ENCODE data around the gene FMN1.

FMN1 gene

DNA sequence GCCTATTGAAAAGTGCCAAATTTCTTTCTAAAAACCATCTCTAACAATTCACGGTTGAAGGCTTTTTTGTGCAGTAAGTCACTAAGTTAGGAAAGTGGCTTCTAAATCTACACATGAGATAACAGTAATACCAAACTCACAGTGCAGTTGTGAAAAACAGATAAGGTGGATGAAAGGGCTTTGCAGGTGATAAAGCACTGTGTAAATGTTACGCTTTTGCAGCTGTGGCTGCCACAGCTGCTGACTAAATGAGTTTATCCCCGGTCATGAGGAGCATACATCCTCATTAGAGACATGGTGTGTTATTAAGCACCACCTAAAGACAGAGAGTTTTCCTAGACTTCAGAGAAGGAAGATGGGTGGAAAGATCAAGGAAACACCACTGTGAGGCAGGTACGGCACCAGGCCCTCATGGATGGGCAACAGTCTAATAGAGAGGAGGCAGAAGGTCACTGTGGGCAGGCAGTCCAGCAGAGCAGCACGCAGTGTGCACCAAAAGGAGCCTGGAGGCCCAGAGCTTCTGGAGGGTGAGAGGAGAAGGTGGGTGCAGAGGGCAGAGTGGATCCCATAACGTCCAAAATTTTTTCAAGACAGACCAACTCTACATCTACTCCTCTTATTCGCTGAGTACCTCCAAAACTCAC, 68.5 kb downstream of the FMN1 start:
- no peak for DNase-seq (ENCODE audit: low read depth in 2 of 2, low spot score in 1 of 2)

DNA sequence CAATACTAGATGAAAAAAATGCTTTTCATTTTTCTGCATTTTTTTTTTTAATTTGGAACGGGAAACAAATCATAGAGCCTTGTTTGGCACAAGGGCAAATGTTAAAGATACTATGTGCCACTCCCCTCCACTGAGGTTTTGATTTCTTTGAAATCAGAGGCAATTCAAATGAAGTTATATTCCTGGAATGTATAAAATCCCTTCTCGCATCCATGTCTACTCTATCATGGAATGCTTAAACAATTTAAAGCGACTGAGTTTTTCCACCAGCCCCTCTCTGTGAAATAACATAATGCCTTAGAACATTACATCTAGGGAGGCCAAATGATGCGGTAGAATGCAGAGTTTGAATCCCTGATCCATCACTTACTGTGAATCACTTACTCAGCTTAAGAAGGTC, 69.7 kb downstream of the FMN1 start:
- DNase-seq (ENCODE audit: low read depth in 2 of 2, low spot score in 1 of 2), result no peak

GRCh38 chr15:33124279-33124678, 70.2 kb downstream of the FMN1 start:
- DNase-seq (ENCODE audit: low read depth in 2 of 2, low spot score in 1 of 2), result no peak

DNA sequence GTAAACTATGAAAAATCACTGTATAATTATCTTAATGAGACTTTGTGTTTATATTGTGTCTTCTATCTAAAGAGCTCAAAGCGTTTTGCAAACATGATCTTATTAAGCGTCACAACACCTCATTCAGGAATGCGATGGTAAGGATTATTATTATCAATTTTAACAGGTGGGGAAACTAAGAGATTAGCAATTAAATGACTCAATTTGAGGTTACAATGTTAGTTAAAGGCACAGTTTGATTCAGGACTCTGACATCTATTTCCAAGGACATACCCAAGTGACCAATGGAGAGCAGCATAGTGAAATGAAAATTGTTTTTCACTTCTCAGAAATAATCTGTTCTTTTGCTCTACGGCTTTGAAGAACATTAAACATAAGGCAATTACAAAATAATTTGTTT, 74.6 kb downstream of the FMN1 start:
- DNase-seq (ENCODE audit: low read depth in 2 of 2, low spot score in 1 of 2), result no peak

GRCh38 chr15:33119273-33119672, 75.2 kb downstream of the FMN1 start:
- no peak for DNase-seq (ENCODE audit: low read depth in 2 of 2, low spot score in 1 of 2)

DNA sequence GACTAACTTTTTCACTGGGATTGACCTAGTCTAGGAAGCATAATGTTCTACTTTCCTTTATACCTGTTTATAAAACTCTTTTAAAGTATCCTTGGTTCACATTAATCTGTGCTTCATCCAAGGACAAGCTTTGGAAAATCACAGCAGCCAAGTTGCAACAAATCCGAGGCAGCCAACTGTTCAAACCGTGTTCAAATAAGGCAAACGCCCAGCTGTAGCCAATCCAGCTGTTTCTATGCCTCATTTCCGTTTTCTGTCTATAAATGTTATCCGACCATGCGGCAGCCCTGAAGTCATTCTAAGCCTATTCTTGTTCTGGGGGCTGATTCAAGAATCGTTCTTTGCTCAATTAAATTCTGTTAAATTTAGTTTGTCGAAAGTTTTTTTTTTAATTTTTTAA, 78.3 kb downstream of the FMN1 start:
- no peak for DNase-seq (ENCODE audit: low read depth in 2 of 2, low spot score in 1 of 2)

DNA sequence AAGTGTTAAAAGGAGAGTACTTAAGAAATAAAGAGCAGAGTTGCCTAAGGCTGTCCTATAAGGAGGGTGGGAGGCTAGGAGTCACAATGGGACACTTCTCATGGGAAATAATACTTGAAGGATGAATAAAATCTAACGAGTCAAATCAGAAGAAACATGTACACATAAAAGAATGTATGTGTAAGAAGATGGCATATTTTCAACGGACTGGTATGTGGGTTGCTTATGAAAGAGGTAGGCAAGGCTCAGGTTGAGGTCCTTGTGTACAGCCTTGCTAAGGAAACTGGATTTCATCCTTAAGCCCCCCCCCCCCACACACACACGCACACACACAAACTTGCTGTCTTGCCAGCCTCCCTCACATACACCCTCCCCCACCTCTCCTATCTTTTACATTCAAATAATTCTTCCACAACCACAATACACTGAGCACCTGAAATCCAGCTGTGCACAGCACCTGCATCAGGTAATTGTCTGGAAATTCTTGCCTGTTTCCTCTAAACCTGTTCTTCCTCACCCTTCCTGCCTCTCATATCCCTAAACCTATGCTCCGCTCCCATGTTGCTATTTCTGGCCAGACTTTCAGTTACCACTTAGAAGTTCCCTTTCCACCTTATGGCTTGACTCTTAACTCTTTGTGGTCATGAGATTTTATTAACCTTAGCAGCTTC, 79.2 kb downstream of the FMN1 start:
- no peak for DNase-seq (ENCODE audit: low read depth in 2 of 2, low spot score in 1 of 2)

DNA sequence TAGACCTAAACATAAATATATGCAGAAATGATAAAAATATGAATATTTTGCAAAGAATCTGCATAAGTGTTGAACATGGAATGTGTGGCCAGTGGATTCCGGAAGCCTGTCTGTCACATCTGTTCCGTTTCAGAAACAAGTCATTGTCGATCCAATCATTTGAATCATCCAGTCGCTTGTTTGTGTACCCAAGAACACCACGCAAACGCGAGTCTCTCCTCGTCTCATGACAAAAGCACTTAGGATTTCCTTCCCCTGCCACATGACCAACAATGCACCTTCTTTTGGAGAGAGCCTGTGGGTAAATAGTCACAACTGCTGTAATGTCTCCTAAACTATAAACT, 80.2 kb downstream of the FMN1 start:
- DNase-seq (ENCODE audit: low read depth in 2 of 2, low spot score in 1 of 2), result no peak

DNA sequence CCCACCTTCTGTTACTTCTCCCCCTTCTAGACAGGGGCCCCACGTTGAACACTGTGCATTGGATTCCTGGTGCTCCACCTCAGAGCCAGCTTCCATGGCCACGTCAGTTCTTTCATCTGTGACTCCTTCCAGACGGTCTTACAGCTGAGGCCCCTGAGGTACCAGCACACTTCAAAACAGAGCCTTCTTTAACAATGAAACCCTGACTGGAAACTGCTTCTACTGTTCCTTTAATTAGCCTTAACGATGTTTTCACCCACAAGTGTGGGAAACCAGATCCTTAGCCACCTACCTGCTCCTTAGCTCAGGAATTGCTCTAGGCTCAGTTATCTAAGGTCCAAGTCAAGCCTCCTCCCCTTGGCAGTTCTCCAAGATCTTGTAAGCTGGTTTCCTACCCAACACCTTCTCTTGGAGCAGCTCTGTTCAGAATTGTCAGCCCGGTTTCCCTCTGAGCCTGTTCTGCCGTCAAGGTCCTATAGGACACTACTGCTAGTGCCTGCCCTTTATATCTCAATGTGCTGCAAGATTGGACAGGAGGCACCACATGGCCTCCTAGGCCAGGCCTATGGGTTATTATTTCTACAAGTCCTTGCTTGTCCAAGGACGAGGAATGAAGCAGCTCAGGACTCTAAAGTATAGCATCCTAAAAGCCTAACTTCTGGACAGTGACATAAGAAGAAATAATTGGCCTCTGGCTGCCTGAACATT, 80.7 kb downstream of the FMN1 start:
- DNase-seq (ENCODE audit: low read depth in 2 of 2, low spot score in 1 of 2), result no peak

GRCh38 chr15:33112541-33113105, 81.9 kb downstream of the FMN1 start:
- no peak for DNase-seq (ENCODE audit: low read depth in 2 of 2, low spot score in 1 of 2)

GRCh38 chr15:33111041-33111451, 83.5 kb downstream of the FMN1 start:
- DNase-seq (ENCODE audit: low read depth in 2 of 2, low spot score in 1 of 2), result no peak

DNA sequence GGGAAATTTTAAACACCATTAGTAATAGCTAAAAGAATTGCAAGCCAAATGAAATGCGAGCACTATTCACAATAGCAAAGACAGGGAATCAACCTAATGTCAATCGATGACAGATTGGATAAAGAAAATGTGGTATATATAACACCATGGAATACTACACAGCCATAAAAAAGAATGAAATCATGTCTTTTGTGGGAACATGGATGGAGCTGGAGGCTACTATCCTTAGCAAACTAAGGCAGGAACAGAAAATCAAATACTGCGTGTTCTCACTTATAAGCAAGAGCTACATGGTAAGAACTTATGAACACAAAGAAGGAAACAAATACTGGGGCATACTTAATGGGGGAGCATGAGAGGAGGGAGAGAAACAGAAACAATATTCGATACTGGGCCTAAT, 85.2 kb downstream of the FMN1 start:
- DNase-seq (ENCODE audit: low read depth in 2 of 2, low spot score in 1 of 2), result no peak

- no peak for DNase-seq (ENCODE audit: low read depth in 2 of 2, low spot score in 1 of 2)
Observed at GRCh38 chr15:33108518-33108917, 86.0 kb downstream of the FMN1 start.

GRCh38 chr15:33107950-33108349, 86.6 kb downstream of the FMN1 start:
- no peak for DNase-seq (ENCODE audit: low read depth in 2 of 2, low spot score in 1 of 2)

- DNase-seq (ENCODE audit: low read depth in 2 of 2, low spot score in 1 of 2), result no peak
Observed at GRCh38 chr15:33104212-33104611, 90.3 kb downstream of the FMN1 start.

GRCh38 chr15:33101036-33101435, 93.5 kb downstream of the FMN1 start:
- DNase-seq (ENCODE audit: low read depth in 2 of 2, low spot score in 1 of 2), result no peak

GRCh38 chr15:33100314-33100713, 94.2 kb downstream of the FMN1 start:
- no peak for DNase-seq (ENCODE audit: low read depth in 2 of 2, low spot score in 1 of 2)

- no peak for DNase-seq (ENCODE audit: low read depth in 2 of 2, low spot score in 1 of 2)
Observed at GRCh38 chr15:33099739-33100138, 94.8 kb downstream of the FMN1 start.

DNA sequence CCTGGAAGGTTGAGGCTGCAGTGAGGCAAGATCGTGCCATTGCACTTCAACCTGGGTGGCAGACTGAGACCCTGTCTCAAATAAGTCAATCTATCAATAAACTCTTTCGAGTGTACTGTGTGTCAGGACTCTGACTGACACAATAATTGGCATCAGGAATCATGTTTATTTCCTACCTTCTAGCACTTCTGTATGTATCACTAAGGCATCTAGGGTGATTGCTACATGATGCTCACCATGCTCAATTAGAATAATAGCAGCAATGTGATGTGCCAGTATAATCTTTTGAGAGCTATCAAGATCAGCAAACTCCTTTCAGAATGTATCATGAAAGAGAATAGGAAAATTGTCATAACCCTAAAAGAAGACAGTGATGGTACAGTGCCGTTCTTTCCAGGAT, 95.3 kb downstream of the FMN1 start:
- no peak for DNase-seq (ENCODE audit: low read depth in 2 of 2, low spot score in 1 of 2)

- DNase-seq (ENCODE audit: low read depth in 2 of 2, low spot score in 1 of 2), result no peak
Observed at GRCh38 chr15:33098094-33099058, 96.1 kb downstream of the FMN1 start.

GRCh38 chr15:33096134-33096533, 98.4 kb downstream of the FMN1 start:
- DNase-seq (ENCODE audit: low read depth in 2 of 2, low spot score in 1 of 2), result no peak
